Measurements from ENCODE around the gene SIX3. TPM values are rescaled to one million over a fixed set of nuclear protein-coding genes. Genes with fewer than 3 reads are reported as not detected.

The SIX3 gene
- total RNA-seq, 2 donors from 2014 or later, result not detected

- Histone ChIP-seq H3K27ac (no peak overlapping the region), H3K36me3 (no peaks in the 10 kb centered on the region), H3K27me3 (peaks cover 22 to 34% of the 10 kb centered on the region in 2 donors), H3K4me3 (peak overlapping the region in 1 of 2 donors; percentile 38), H3K4me1 (peaks cover 0 to 42% of the 10 kb centered on the region in 2 donors), H3K9me3 (no peaks in the 10 kb centered on the region)
- no peak for DNase-seq (ENCODE audit: low spot score)
- TF ChIP-seq, protein P1, sequence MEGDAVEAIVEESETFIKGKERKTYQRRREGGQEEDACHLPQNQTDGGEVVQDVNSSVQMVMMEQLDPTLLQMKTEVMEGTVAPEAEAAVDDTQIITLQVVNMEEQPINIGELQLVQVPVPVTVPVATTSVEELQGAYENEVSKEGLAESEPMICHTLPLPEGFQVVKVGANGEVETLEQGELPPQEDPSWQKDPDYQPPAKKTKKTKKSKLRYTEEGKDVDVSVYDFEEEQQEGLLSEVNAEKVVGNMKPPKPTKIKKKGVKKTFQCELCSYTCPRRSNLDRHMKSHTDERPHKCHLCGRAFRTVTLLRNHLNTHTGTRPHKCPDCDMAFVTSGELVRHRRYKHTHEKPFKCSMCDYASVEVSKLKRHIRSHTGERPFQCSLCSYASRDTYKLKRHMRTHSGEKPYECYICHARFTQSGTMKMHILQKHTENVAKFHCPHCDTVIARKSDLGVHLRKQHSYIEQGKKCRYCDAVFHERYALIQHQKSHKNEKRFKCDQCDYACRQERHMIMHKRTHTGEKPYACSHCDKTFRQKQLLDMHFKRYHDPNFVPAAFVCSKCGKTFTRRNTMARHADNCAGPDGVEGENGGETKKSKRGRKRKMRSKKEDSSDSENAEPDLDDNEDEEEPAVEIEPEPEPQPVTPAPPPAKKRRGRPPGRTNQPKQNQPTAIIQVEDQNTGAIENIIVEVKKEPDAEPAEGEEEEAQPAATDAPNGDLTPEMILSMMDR (IDR thresholded peaks at IDR 0.05), result no peak
Measured at GRCh38 chr2:44951714-44952113, 10.2 kb downstream of the SIX3 start.

DNA sequence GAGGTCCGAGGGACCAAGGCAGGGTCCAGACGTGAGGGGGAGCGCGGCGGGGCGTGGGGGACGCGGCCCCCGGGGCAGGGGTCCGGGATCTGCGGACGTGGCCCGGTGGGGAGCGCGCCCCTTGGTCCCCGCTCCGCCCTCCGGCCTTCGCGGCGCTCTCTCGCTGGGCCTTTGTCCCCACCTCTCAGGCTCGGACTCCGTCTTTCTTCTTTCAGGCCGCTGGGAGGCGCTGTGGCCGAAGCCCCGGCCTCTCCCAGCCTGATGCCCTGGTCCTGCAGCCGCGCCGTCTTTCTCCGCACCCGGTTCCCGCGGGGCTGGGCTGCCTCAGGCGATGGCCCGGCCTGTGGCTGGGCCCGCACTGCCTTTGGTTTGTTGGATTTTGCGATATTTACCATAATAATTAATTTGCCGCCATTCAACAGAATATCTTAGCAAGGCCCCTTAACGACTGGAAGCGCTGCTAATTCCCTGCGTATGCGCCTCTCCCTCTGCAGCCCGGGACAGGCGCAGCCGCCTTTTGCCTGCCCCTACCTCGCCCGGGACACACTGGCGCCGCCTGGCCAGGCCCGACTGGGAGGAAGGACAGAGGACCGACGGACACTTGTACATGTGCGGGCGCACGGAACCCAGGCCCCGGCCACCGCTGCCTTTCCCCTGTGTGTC, 10.8 kb downstream of the SIX3 start:
- peak overlapping the region in 1 of 2 donors; percentile 38 for H3K4me3 ChIP-seq
- H3K27ac ChIP-seq, result no peak overlapping the region
- no peak for DNase-seq (ENCODE audit: low spot score)
- no peaks in the 10 kb centered on the region for H3K36me3 ChIP-seq
- peaks cover 22 to 34% of the 10 kb centered on the region in 2 donors for H3K27me3 ChIP-seq
- no peaks in the 10 kb centered on the region for H3K9me3 ChIP-seq
- H3K4me1 ChIP-seq, result peaks cover 0 to 42% of the 10 kb centered on the region in 2 donors
- TF ChIP-seq, protein P1 (IDR thresholded peaks at IDR 0.05), result peak; percentile 17 to 72

DNA sequence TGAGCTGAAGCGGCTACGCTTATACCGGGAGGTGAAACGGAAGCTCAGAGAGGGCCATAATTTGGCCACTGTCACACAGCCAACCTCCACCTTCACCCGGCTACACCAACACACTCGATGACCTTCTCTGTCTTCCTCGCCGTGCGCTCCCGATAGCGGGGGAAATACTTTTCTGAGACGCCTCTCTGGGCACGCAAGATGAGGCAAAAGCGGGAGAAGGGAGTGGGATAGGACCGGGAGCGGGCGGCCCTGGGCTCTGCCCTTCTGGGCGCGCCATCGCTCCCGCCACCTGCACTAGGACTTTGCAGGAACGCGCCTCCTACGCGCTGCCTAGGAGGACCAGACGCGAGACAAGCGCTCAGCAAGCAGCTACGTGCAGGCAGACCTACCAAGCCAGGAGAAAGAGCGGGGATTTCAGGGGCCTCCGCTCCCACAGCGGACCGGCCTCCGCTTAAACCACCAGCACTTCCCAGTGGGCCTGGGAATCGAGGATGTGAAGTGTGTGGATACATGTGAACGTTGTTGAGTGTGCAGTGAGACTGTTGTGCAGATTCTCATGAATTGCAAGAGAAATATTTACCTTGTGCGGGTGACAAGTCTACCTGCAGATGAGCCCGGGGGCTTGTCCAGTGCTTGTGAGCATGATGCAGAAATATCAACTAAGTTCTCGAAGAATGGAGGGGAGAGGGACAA, 11.4 kb downstream of the SIX3 start:
- Histone ChIP-seq H3K9me3 (no peaks in the 10 kb centered on the region), H3K36me3 (no peaks in the 10 kb centered on the region), H3K4me1 (peaks cover 0 to 42% of the 10 kb centered on the region in 2 donors), H3K27me3 (peaks cover 22 to 34% of the 10 kb centered on the region in 2 donors), H3K4me3 (peak overlapping the region in 1 of 2 donors; percentile 38), H3K27ac (no peak overlapping the region)
- TF ChIP-seq, protein P1 (IDR thresholded peaks at IDR 0.05), result no peak
- no peak for DNase-seq (ENCODE audit: low spot score)

- Histone ChIP-seq H3K27me3 (peaks cover 22 to 34% of the 10 kb centered on the region in 2 donors), H3K4me3 (no peak overlapping the region), H3K36me3 (no peaks in the 10 kb centered on the region), H3K27ac (no peak overlapping the region), H3K4me1 (peaks cover 0 to 42% of the 10 kb centered on the region in 2 donors), H3K9me3 (no peaks in the 10 kb centered on the region)
- TF ChIP-seq, protein P1 (IDR thresholded peaks at IDR 0.05), result no peak
- DNase-seq (ENCODE audit: low spot score), result no peak
Measured at GRCh38 chr2:44953499-44953883, 12.0 kb downstream of the SIX3 start.

GRCh38 chr2:44954447-44954888, 13.0 kb downstream of the SIX3 start:
- peaks cover 22 to 29% of the 10 kb centered on the region in 2 donors for H3K27me3 ChIP-seq
- no peaks in the 10 kb centered on the region for H3K9me3 ChIP-seq
- H3K36me3 ChIP-seq, result no peaks in the 10 kb centered on the region
- no peak overlapping the region for H3K27ac ChIP-seq
- H3K4me1 ChIP-seq, result peaks cover 0 to 38% of the 10 kb centered on the region in 2 donors
- TF ChIP-seq, protein P1 (IDR thresholded peaks at IDR 0.05), result no peak
- no peak for DNase-seq (ENCODE audit: low spot score)
- no peak overlapping the region for H3K4me3 ChIP-seq
